B cell (primary cell): ENCODE results near the gene GAGE13.

ENCODE experiments used
- EZH2 ChIP-seq: IDR thresholded peaks from 2 replicates; pipeline ENCODE4 v1.6.1; 2012; ENCODE audit warnings: borderline replicate concordance, low read depth, mild to moderate bottlenecking, moderate library complexity, low read length; ENCODE audit not compliant: insufficient read depth, poor library complexity, severe bottlenecking
- TF ChIP-seq, protein P1 (sequence below): fragments of 200-600 bp; IDR thresholded peaks from one replicate; pipeline ENCODE4 v1.8.0; 2022; ENCODE audit warnings: antibody characterized with exemption, mild to moderate bottlenecking

DNA sequence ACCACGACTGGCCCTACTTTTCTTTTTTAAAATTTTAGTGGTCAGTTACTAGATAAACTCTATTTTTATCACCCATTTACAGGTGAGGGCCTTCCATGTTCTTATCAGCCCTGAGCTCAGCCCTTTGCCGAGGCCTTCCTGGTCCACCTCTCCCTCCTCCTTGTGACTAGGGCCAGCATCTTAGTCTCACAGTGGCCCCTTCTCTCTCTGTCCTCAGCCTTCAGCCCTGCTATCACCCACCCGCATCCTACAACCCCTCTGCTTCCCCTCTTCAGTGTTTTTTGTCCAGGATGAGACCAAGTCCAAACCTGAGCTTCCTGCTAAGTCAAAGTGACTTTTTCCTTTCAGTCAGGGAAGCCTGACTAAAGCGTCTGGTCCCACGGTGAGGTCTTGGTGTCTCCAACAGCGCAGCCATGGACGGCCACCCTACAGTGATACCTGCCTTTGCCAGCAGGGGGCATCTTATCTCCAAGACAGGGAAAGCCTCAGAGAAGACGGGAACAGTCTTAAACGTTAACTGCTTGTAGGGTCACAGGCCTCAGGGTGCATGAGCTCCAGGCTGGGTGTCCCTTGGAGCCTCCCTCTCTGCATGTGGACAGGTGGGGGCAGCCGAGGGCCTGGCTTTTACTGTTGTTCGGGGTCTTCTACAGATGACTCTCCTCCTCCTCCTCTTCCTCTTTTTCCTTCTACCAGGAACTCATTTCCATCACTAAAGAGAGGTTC is 39.6 kb upstream of the GAGE13 start:
- TF ChIP-seq, protein P1, sequence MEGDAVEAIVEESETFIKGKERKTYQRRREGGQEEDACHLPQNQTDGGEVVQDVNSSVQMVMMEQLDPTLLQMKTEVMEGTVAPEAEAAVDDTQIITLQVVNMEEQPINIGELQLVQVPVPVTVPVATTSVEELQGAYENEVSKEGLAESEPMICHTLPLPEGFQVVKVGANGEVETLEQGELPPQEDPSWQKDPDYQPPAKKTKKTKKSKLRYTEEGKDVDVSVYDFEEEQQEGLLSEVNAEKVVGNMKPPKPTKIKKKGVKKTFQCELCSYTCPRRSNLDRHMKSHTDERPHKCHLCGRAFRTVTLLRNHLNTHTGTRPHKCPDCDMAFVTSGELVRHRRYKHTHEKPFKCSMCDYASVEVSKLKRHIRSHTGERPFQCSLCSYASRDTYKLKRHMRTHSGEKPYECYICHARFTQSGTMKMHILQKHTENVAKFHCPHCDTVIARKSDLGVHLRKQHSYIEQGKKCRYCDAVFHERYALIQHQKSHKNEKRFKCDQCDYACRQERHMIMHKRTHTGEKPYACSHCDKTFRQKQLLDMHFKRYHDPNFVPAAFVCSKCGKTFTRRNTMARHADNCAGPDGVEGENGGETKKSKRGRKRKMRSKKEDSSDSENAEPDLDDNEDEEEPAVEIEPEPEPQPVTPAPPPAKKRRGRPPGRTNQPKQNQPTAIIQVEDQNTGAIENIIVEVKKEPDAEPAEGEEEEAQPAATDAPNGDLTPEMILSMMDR: peak; percentile 55
- no peak for TF ChIP-seq EZH2
